K562 (cell line): ENCODE measurements around the gene TOX2. TPM values are rescaled to one million over a fixed set of nuclear protein-coding genes. Genes with fewer than 3 reads are reported as not detected.

ENCODE experiments used
- ATAC-seq: fragments of 200-7000 bp; cut with Tn5 transposase; 3 replicates; pipeline ENCODE4 v1.9.1; 2020; ENCODE audit warnings: moderate library complexity
- BruUV-seq: library from RNA; stranded (reverse); fragments of 400-500 nt; replicated peaks from 2 replicates; lab custom pipeline; 2021; lab: Mats Ljungman, UMichigan
- CTCF ChIA-PET: fragments of 300-600 bp; formaldehyde crosslinking; extraction: SDS; loops from one replicate; lab custom pipeline; 2021; ENCODE audit warnings: low intra/inter-chr PET ratio; lab: Yijun Ruan, JAX
- POLR2A ChIA-PET: fragments of 300-600, 350-650 bp; sonication (Branson Sonifier 250); formaldehyde crosslinking; extraction: SDS; loops from one replicate; lab custom pipeline; 2021; ENCODE audit warnings: antibody characterized with exemption, inconsistent platforms; lab: Yijun Ruan, JAX
- DNase-seq, 4 experiments: peaks; one replicate each; pipeline versions ENCODE4 v3.0.0 to v3.0.0-alpha.2; 2011 to 2018; ENCODE audit warnings: low spot score in 3 of 4, mixed read lengths in 3 of 4; ENCODE audit errors: extremely low read depth in 1 of 4
- FAIRE-seq: peaks from 2 replicates; lab custom pipeline; 2011; peaks lifted over from hg19 to GRCh38; lab: Jason Lieb, UNC
- H2AFZ ChIP-seq: 2 replicates; pipeline ENCODE4 v1.6.0; 2011; ENCODE audit warnings: low read depth, low read length, control low read depth, inconsistent platforms
- H3K27ac ChIP-seq: fragments of 200-600 bp; 3 replicates; pipeline ENCODE4 v1.8.0; 2011; ENCODE audit warnings: low read depth, mild to moderate bottlenecking, control low read depth, inconsistent platforms, low read length, moderate library complexity, mixed read lengths; ENCODE audit errors: extremely low read depth
- H3K27me3 ChIP-seq, 2 experiments: fragments of 300-600 bp in 1 of 2; 2 replicates in 1 of 2; 3 replicates in 1 of 2; pipeline versions ENCODE4 v1.6.0 to v1.8.0; 2011; ENCODE audit warnings: inconsistent platforms in 2 of 2, low read length in 2 of 2, mild to moderate bottlenecking in 1 of 2, mixed read lengths in 1 of 2, moderate library complexity in 1 of 2; ENCODE audit not compliant: control insufficient read depth in 2 of 2, insufficient read depth in 2 of 2
- H3K36me3 ChIP-seq: fragments of 300-600 bp; 3 replicates; pipeline ENCODE4 v1.8.0; 2011; ENCODE audit warnings: mild to moderate bottlenecking, low read length, inconsistent platforms; ENCODE audit not compliant: control insufficient read depth, insufficient read depth
- H3K4me1 ChIP-seq, 2 experiments: fragments of 200-600 bp in 1 of 2; replicated peaks in 1 of 2; 2 replicates in 1 of 2; 3 replicates in 1 of 2; pipeline versions ENCODE4 v1.5.1 to v1.8.0; 2011; ENCODE audit warnings: inconsistent platforms in 2 of 2, low read length in 2 of 2, mild to moderate bottlenecking in 1 of 2, mixed read lengths in 1 of 2, moderate library complexity in 1 of 2; ENCODE audit not compliant: control insufficient read depth in 2 of 2, insufficient read depth in 2 of 2
- H3K4me2 ChIP-seq: 2 replicates; pipeline ENCODE4 v1.6.1; 2011; ENCODE audit warnings: low read length, control low read depth, inconsistent platforms, mixed read lengths; ENCODE audit not compliant: insufficient read depth
- H3K4me3 ChIP-seq: fragments of 200-600 bp; sonication (generic), shearing (Covaris generic); 2 replicates; pipeline ENCODE4 v1.5.1; 2016; ENCODE audit warnings: control low read depth, inconsistent platforms
- H3K79me2 ChIP-seq: fragments of 200-600 bp; 3 replicates; pipeline ENCODE4 v1.8.0; 2011; ENCODE audit warnings: low read length, inconsistent platforms; ENCODE audit not compliant: control insufficient read depth, insufficient read depth
- H3K9ac ChIP-seq, 2 experiments: 2 replicates each; pipeline versions ENCODE4 v1.6.0 to v1.6.1; 2011; ENCODE audit warnings: low read depth in 2 of 2, low read length in 2 of 2, control low read depth in 1 of 2, inconsistent platforms in 1 of 2, mild to moderate bottlenecking in 1 of 2, mixed read lengths in 1 of 2; ENCODE audit not compliant: insufficient read depth in 1 of 2
- H3K9me1 ChIP-seq: one replicate; pipeline ENCODE4 v1.6.0; 2011; ENCODE audit warnings: inconsistent platforms, mild to moderate bottlenecking, low read length, moderate library complexity; ENCODE audit not compliant: control insufficient read depth, insufficient read depth
- H3K9me3 ChIP-seq: replicated peaks from 2 replicates; pipeline ENCODE4 v1.5.1; 2011; ENCODE audit warnings: low read depth, low read length, inconsistent platforms; ENCODE audit not compliant: control insufficient read depth, insufficient read depth
- H4K20me1 ChIP-seq: replicated peaks from 2 replicates; pipeline ENCODE4 v1.6.1; 2011; ENCODE audit warnings: low read length, inconsistent platforms, mixed read lengths; ENCODE audit not compliant: control insufficient read depth, insufficient read depth
- MTF1 ChIP-seq: fragments of 250-450 bp; sonication (Bioruptor Pico); IDR thresholded peaks from 2 replicates; pipeline ENCODE4 v1.9.0; 2021; ENCODE audit warnings: moderate library complexity, mild to moderate bottlenecking, inconsistent platforms, borderline replicate concordance
- NR2F6 ChIP-seq: fragments of 450-650 bp; formaldehyde crosslinking; IDR thresholded peaks from 2 replicates; pipeline ENCODE4 v1.4.0; 2020; ENCODE audit warnings: mild to moderate bottlenecking
- PHB ChIP-seq: fragments of 250-450 bp; sonication (Bioruptor Pico); IDR thresholded peaks from 2 replicates; pipeline ENCODE4 v1.5.0; 2021
- RBFOX2 ChIP-seq: fragments of 200-400 bp; formaldehyde crosslinking; IDR thresholded peaks from 2 replicates; pipeline ENCODE4 v1.6.1; 2017; ENCODE audit warnings: low read depth, mild to moderate bottlenecking, low read length, moderate library complexity
- ZNF184 ChIP-seq: sonication (generic); formaldehyde crosslinking; IDR thresholded peaks from 2 replicates; pipeline ENCODE4 v1.5.0; 2020; ENCODE audit warnings: missing genetic modification reagents
- ZNF445 ChIP-seq: fragments of 250-450 bp; sonication (Bioruptor Pico); IDR thresholded peaks from 2 replicates; pipeline ENCODE4 v1.4.0; 2020; ENCODE audit warnings: low read depth, mild to moderate bottlenecking, moderate library complexity
- WGBS: fragments of 100-300 bp; shearing (Covaris generic); methylation state at CpG from one replicate; pipeline ENCODE4 v1.1.6; 2016; ENCODE audit warnings: low coverage, mixed read lengths; ENCODE audit not compliant: insufficient coverage; ENCODE audit errors: missing lambda C conversion rate; 5-methylcytosine and 5-hydroxymethylcytosine counted together
- in situ Hi-C: fragments of 300-500 bp; cut with MboI; formaldehyde crosslinking; loops from 4 replicates; pipeline ENCODE4 v1.15.0; 2018; ENCODE audit warnings: inconsistent platforms, mixed read lengths
- intact Hi-C: fragments of 100-400 bp; cut with micrococcal nuclease; formaldehyde crosslinking; loops from 2 replicates; pipeline ENCODE4 v1.14.2; 2022
- polyA plus RNA-seq, 8 experiments: library from polyadenylated mRNA; depleted of rRNA in 4 of 8; stranded (reverse) in 5 of 8; unstranded in 3 of 8; fragments of >200 nt; fragmentation: Nextera tagmentation in 2 of 8; fragmentation: Illumina TruSeq in 1 of 8; extraction: Ambion mirVana in 2 of 8; extraction: Trizol in 1 of 8; gene quantifications; 2 replicates each; pipeline versions ENCODE4 v1.2.1 to v1.2.3, GENCODE V29; 2011 to 2014; ENCODE audit warnings: inconsistent platforms in 1 of 8, missing spikeins in 1 of 8
- total RNA-seq, 7 experiments: library from RNA; depleted of rRNA in 6 of 7; stranded (reverse); fragments of >200 nt in 6 of 7; fragmentation: Illumina TruSeq in 2 of 7; extraction: Trizol in 2 of 7; gene quantifications; 2 replicates each; pipeline versions ENCODE4 v1.2.1 to v1.2.3, GENCODE V29; 2011 to 2021; ENCODE audit warnings: low replicate concordance in 1 of 7
- TF ChIP-seq, protein P1 (sequence below): fragments of 450-650 bp; IDR thresholded peaks from 2 replicates; pipeline ENCODE4 v1.6.1; 2016; ENCODE audit warnings: low read depth
- TF ChIP-seq, protein P2 (sequence below): sonication (generic); formaldehyde crosslinking; IDR thresholded peaks from 2 replicates; pipeline ENCODE4 v1.8.0; 2022; ENCODE audit warnings: mild to moderate bottlenecking, missing genetic modification reagents, borderline replicate concordance

TOX2 gene
- total and polyA plus RNA-seq, 9 of the 15 experiments (the other 6 are each of a cell fraction or from before 2014, with no cell fraction given), result not detected

DNA sequence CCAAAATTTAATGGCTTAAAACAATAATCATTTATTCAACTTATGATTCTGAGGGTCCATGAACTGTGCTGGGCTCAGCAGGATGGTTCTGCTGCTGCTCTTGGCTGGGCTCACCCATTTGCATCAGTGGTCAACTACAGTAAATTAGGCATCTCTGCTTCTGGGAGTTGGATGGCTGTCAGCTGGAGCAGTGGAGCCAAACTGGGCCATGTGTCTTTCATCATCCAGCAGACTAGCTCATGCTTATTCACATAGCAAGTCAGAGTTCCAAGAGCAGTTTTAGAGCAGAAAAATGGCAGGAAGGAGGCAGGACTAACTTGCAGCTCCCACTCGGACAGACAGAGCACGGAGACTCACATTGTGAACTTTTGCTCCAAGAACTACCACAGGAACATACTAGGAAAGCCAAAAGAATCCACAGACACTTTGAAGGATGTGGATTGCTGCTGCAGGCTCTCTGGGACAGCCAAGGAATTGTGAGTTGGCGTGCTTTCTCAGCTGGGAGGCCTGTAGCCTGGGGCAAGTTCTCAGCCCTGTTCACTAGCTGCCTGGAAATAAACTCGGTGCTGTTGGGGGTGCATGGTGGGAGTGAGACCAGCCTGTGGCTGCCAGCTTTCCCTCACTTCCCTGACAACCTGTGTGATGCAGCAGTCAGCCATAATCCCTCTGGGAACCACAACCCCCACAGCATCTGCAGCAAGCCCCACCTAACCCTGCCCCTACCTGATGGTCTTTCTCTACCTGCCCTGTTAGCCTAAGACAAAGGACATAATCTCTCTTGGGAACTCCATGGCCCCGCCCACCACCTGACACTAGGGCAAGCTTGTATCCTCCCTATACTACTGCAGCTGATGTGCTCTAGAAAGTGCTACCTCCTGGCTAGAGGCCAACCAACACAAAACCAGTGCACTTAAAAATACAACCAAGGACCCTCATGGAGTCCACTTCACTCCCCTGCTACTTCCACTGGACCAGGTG, 143.3 kb downstream of the TOX2 start:
- ChIA-PET POLR2A (interaction anchor here (0.7 kb wide), 1 partner anchor 73 kb away, joined by 3 read pairs; no protein-coding TSS in a partner anchor), CTCF (no interaction called here)
- BruUV-seq, result no TSS peak
- FAIRE-seq (no peak), DNase-seq (no peak), ATAC-seq (no peak)
- Histone ChIP-seq H4K20me1 (0 out of 2 replicates have a peak, but pooled peaks cover 4% of the 10 kb centered on the region), H3K27me3 (peaks cover 6 to 32% of the 10 kb centered on the region in 2 experiments; a peak in 4 of 5 replicates), H3K79me2 (no peaks in the 10 kb centered on the region), H3K9me3 (no peaks in the 10 kb centered on the region), H2AFZ (no peak overlapping the region), H3K27ac (no peak overlapping the region), H3K9ac (no peak overlapping the region), H3K36me3 (no peaks in the 10 kb centered on the region), H3K4me1 (no peaks in the 10 kb centered on the region), H3K4me2 (no peak overlapping the region), H3K9me1 (no peaks in the 10 kb centered on the region), H3K4me3 (no peak overlapping the region)
- in situ Hi-C loops, result no loop called here
- intact Hi-C loops, result no loop called here
- 0% methylated on average over 5 of the region's 5 CpGs for WGBS
- no peak for TF ChIP-seq ZNF445 (CRISPR knock-in tag)
- TF ChIP-seq, protein P1, sequence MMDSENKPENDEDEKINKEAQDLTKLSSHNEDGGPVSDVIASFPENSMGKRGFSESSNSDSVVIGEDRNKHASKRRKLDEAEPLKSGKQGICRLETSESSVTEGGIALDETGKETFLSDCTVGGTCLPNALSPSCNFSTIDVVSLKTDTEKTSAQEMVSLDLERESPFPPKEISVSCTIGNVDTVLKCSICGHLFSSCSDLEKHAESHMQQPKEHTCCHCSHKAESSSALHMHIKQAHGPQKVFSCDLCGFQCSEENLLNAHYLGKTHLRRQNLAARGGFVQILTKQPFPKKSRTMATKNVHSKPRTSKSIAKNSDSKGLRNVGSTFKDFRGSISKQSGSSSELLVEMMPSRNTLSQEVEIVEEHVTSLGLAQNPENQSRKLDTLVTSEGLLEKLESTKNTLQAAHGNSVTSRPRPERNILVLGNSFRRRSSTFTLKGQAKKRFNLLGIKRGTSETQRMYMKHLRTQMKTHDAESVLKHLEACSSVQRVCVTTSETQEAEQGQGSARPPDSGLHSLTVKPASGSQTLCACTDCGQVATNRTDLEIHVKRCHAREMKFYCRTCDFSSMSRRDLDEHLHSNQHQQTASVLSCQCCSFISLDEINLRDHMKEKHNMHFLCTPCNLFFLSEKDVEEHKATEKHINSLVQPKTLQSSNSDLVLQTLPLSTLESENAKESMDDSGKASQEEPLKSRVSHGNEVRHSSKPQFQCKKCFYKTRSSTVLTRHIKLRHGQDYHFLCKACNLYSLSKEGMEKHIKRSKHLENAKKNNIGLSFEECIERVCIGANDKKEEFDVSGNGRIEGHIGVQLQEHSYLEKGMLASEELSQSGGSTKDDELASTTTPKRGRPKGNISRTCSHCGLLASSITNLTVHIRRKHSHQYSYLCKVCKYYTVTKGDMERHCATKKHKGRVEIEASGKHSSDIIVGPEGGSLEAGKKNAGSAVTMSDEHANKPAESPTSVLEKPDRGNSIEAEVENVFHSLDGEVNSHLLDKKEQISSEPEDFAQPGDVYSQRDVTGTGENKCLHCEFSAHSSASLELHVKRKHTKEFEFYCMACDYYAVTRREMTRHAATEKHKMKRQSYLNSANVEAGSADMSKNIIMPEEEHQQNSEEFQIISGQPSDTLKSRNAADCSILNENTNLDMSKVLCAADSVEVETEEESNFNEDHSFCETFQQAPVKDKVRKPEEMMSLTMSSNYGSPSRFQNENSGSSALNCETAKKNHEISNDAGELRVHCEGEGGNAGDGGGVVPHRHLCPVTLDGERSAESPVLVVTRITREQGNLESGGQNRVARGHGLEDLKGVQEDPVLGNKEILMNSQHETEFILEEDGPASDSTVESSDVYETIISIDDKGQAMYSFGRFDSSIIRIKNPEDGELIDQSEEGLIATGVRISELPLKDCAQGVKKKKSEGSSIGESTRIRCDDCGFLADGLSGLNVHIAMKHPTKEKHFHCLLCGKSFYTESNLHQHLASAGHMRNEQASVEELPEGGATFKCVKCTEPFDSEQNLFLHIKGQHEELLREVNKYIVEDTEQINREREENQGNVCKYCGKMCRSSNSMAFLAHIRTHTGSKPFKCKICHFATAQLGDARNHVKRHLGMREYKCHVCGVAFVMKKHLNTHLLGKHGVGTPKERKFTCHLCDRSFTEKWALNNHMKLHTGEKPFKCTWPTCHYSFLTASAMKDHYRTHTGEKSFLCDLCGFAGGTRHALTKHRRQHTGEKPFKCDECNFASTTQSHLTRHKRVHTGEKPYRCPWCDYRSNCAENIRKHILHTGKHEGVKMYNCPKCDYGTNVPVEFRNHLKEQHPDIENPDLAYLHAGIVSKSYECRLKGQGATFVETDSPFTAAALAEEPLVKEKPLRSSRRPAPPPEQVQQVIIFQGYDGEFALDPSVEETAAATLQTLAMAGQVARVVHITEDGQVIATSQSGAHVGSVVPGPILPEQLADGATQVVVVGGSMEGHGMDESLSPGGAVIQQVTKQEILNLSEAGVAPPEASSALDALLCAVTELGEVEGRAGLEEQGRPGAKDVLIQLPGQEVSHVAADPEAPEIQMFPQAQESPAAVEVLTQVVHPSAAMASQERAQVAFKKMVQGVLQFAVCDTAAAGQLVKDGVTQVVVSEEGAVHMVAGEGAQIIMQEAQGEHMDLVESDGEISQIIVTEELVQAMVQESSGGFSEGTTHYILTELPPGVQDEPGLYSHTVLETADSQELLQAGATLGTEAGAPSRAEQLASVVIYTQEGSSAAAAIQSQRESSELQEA, result no peak
- no peak for TF ChIP-seq RBFOX2
- no peak for TF ChIP-seq PHB (CRISPR knock-in tag)
- TF ChIP-seq, protein P2, sequence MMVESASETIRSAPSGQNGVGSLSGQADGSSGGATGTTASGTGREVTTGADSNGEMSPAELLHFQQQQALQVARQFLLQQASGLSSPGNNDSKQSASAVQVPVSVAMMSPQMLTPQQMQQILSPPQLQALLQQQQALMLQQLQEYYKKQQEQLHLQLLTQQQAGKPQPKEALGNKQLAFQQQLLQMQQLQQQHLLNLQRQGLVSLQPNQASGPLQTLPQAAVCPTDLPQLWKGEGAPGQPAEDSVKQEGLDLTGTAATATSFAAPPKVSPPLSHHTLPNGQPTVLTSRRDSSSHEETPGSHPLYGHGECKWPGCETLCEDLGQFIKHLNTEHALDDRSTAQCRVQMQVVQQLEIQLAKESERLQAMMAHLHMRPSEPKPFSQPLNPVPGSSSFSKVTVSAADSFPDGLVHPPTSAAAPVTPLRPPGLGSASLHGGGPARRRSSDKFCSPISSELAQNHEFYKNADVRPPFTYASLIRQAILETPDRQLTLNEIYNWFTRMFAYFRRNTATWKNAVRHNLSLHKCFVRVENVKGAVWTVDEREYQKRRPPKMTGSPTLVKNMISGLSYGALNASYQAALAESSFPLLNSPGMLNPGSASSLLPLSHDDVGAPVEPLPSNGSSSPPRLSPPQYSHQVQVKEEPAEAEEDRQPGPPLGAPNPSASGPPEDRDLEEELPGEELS (CRISPR knock-in tag), result no peak
- TF ChIP-seq ZNF184, result no peak
- TF ChIP-seq NR2F6 (CRISPR knock-in tag), result no peak
- TF ChIP-seq MTF1 (CRISPR knock-in tag), result no peak
